ENCODE data around the gene RRAS2.
A peak's percentile ranks its signal among the peaks of the same experiment; 100 is the strongest.
"Not testable (repeated sequence)": the region's sequence is repeated elsewhere in the genome, so short reads cannot be mapped to it uniquely, and the experiment has no call there.

The RRAS2 gene

DNA sequence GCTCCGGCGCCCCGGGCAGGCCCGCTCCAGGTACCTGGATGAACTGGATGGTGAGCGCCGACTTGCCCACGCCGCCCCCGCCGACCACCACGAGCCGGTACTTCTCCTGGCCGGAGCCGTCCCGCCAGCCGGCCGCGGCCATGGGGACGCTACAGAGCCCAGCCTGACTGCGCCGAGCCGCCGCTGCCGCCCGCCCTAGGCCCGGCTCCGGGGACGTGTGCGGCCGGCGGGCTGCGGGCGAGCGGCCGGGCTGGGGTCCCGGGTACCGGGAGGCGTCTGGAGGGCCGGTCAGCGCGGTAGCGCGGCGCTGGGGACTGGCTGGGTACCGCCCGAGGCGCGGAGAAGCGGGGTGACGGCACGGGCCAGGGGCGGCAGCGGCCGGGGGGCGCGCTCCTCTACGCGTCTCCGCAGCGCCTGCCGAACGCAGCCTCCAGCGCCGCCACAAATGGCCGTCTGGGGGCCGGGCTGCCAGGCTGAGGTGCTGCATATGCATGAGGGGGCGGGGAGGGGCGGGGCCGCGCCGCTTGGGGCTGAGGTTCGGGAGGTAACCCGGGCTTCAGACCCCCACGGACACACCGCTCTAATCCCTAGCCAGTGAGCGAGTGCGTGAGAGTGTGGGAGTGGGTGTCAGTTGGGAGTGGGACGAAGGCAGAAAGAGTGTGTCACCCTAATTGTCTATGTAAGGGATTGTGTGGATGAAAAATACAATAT is at the start of gene RRAS2:
Gene RRAS2 (minus strand): TSS at position 455 of the 711 bp plus-strand sequence. CDS start 313 bp downstream, at position 142.
- peak; percentile 33 for DNase-seq

DNA sequence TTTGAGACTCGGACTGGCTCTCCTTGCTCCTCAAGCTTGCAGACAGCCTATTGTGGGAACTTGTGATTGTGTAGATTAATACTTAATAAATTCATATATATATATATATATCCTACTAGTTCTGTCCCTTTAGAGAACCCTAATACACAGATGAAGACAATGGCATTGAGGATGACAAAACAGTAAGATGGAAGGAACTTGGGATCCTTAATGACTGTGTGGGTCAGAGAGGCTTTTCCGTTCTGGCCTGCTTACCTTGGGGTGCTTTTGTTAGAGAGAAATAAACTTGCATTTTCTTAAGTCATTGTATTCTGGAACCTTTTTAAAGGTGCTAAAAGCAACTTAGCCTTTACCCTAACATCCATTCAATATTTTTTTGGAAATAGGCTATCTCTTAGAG is 49.6 kb upstream of the RRAS2 start:
- DNase-seq, result no peak

DNA sequence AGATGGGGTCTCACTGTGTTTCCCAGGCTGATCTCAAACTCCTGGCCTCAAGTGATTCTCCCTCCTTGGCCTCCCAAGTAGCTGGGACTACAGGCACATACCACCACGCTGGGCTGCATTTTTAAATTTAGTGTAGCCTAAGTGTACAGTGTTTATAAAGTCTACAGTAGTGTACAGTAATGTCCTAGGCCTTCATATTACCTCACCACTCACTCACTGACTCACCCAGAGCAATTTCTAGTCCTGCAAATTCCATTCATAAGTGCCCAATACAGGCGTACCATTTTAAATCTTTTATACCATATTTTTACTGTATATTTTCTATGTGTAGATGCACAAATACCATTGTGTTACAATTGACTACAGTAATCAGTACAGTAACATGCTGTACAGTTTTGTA is 47.1 kb upstream of the RRAS2 start:
- DNase-seq, result not testable (repeated sequence)

DNA sequence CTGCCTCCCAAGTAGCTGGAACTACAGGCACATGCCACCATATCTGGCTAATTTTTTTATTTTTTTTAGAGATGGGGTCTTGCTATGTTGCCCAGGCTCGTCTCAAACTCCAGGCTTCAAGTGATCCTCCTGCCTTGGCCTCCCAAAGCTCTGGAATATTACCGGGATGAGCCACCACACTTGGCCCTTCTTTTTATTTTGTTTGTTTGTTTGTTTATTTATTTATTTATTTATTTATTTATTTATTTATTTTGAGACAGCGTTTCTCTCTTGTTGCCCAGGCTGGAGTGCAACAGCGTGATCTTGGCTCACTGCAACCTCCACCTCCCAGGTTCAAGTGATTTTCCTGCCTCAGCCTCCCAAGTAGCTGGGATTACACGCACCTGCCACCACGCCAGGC is 44.5 kb upstream of the RRAS2 start:
- DNase-seq, result not testable (repeated sequence)

DNA sequence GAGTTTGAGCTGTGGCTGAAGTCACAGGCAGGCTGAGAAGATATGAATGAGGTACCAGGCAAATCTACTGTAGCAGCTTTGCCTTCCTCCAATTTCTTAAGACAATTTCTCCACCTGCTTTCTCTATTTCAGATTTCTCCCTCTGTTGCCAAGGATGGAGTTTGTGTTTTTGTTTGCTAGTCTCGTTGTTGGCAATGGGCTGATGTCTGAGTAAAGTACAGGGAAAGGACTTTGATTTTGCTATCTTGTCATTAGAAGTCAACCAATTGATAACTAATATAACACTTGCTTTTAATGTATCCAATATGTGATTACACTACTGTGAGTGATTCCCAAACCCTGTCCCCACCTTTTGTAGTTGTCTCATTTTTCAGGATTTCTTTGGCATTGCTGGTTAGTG is 40.1 kb upstream of the RRAS2 start:
- no peak for DNase-seq

DNA sequence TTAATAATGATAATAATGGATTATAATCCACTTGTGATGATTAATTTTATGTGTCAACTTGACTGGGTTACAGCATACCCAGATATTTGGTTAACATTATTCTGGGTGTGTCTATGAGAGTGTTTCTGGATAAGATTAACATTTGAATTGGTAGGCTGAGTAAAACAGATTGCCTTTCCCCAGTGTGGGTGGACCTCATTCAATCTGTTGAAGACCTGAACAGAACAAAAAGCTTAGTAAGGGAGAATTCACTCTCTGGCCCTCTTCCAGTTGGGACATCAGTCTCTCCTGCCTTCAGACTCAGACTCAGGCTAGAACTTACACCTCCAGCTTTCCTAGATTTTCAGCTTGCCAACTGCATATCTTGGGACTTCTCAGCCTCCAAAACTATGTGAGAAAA is 37.3 kb upstream of the RRAS2 start:
- no peak for DNase-seq

DNA sequence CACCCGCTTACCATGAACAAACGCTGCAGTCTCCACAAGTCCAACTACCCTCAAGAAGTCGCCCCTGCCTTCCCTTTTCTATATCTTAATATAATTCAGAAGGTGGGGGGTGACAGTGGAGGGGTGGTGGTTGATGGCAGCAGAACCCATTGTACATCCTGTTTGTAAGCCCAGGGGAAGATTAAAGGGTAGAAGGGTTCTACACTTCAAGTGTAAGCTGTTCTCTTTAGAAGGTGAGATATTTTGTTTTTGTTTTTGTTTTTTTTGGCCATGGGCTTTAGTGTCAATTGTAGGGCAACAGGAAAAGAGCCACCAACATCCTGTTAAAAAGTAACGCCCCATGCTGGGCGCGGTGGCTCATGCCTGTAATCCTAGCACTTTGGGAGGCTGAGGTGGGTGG is 34.9 kb upstream of the RRAS2 start:
- no peak for DNase-seq

DNA sequence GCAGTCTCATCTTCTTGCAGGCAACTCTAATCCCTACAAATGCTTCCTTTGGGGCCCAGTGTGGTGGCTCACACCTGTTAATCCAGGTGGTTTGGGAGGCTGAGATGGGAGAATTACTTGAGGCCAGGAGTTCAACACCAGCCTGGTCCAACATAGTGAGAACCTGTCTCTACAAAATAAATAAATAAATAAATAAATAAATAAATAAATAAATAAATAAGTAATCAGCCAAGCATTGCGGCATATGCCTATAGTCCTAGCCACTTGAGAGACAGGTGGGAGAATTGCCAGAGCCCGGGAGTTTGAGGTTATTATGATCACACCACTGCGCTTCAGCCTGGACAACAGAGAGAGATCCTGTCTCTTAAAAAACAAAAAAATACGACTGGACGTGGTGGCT is 34.1 kb upstream of the RRAS2 start:
- DNase-seq, result no peak

DNA sequence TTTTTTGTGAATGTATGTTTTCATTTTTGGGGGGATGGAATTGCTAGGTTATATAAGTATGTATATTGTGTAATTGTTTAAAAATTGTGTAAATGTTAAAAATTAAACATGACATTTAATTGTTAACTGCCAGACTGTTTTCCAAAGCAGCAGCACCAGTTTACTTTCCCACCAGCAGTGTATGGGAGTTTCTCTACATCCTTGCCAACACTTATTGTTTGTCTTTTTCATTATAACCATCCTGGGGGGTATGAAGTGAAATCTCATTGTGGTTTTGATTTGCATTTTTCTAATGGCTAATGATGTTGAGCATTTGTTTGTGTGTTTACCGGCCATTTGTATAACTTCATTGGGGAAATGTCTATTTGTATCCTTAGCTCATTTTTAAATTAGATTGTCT is 31.7 kb upstream of the RRAS2 start:
- no peak for DNase-seq

DNA sequence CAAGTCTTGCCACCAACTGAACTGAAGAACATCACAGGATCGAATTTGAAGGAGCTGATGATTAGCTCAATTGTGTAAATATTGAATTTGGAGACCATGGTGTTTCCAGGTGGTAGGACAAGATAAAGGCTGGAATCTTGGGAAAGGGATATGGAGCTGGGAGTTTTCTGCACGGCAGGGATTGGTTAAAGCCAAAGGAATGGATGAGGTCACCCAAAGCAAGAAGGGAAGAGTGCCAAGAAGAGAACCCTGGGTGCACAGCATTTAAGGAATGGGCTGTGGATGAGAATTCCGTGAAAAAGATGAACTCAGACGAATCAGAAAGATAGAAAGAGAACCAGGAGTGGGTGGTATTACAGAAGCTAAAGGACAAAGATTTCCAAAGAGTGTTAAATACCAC is 29.4 kb upstream of the RRAS2 start:
- no peak for DNase-seq

DNA sequence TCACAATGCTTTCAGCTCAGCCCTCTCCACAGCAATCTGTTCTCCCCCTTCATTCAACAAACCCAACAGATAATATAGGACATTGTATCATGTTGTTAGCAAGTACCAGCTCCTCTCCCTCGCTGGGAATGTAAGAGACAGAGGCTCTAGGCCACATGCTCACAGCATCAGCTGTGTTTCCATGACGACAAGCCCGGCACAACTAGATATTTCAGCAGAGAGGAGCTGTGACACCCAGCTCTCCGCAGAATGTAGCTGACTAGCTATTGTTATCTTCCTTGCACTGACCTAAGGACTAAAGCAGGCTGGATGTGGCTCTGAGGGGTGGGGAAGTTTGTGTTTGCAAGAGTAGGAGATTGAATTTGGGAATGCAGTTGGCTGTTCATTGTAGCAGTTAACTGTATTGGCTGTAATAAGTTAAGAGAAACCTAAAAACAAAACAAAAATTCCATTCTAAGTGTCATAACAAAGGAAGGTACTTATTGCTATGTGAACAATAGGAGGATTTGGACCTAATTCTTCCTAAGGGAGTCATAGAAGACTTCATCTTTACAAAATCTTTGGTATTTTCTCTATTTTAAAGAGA is 28.0 kb upstream of the RRAS2 start:
- no peak for DNase-seq

DNA sequence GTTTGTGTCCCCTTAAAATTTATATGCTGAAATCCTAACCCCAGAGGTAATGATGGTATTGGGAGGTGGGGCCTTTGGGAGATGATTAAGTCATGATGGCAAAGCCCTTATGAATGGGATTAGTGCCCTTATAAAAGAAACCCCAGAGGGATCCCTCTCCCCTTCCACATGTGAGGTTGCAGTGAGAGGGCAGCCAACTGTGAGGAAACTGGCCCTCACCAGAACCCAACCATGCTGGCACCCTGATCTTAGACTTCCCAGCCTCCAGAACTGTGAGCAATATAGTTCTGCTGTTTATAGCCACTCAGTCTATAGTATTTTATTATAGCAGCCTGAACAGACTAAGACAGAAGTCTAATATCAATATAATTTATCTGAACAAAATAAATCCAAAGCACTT is 27.1 kb upstream of the RRAS2 start:
- DNase-seq, result no peak

DNA sequence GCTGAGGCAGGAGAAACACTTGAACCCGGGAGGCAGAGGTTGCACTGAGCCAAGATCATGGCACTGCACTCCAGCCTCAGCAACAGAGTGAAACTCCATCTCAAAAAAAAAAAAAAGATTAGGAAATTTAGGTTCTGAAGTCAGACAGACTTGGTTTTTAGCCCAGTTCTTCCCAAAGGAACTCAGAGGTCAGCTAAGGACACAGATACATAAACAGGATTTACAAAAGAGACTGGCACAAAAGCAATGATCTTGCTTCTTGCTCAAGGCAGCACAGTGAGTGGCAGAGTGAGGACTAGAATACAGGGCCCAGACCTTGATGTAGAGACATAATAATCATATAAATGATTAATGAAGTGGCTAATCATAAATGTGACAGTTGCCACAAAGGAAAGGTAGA is 25.4 kb upstream of the RRAS2 start:
- no peak for DNase-seq

DNA sequence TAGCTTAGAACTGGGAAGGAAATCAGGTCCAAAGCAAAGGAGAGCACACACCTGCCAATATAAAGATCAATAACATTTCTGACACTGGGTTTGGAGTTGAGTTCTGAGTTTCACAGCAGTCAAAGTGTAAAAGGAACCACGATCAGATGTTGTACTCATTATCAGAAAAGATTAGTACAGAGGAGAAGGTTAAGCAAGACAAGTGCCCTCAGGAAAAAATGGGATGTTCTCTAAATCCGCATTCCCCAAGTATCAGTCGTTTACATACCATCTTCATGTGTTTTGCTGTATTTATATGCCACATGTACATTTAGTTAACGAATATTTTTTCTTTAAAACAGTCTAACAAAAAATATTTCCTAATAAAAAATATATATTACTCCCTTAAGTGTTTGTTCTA is 23.0 kb upstream of the RRAS2 start:
- DNase-seq, result no peak

DNA sequence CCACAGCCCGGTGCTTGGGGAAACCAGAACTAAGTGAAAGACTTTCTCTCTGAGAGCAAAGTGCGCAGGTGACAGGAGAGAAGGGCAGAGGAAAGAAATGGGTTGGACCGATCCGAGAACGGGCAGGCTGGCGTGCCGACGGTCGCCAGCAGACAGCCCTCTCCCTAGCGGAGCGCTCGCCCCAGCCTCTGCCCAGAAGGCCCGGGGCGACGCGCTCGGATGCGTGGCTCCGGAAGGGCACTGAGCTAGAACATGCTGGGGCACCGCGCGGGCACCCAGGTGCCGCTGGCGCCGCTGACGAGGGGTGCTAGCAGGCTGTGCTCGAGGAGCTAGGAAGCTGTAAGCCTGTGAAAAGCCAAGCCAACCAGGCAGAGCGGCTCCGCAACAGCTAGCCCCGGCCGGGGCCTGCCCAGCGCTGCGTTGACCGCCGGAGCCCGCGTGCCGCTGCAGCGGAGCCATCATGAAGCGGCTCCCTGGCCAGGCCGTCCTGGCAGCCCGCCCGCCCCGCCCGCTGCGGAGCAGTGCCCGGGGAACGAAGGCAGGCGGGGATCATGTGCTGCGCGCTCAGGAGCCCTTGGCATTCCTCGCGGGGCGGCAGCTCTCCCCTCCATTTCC is 22.1 kb upstream of the RRAS2 start:
- DNase-seq, result no peak

DNA sequence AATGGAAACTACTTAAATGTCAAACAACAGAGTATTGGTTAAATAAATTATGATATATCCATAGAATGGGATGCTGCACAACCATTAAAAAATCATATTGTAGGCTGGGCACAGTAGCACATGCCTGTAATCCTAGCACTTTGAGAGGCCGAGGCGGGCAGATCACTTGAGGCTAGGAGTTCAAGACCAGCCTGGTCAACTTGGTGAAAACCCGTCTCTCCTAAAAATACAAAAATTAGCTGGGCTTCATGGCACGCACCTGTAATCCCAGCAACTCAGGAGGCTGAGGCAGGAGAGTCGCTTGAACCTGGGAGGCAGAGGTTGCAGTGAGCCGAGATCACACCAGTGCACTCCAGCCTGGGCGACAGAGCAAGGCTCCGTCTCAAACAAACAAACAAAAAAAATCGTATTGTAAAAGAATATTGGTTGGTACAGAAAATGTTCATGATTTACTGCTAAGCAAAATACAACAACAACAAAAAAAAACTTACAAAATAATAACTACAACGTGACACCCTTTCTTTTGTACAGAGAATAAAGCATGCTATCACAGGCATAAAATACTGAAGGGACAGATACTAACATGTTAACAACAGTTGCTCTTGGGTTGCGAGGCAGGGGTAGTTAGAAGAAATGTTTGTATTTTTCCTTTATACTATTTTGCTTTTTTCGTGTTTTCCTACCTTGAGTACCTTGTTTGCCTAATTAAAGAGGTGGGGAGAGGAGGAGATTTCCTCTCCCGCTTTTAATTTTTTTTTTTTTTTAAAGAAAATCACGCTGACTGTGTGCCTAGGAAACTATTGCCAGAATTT is 21.3 kb upstream of the RRAS2 start:
- no peak for DNase-seq

DNA sequence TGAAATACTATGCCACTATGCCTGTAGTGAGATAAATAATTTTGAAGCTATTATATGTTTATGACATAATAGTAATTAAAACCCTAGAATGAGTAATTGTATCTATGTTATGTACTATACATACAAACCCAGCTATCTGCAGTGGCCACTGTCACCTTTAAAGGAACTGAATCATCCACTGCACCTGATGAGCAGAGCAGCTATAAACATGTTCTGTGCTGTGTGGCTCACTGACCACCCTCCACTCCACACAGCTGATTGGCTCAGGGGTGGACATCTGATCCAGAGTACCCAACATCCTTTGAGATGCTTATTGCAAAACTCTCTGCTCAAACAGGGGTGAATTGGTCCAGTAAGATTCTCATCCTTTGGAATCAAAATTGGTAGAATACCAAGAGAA is 19.2 kb upstream of the RRAS2 start:
- DNase-seq, result no peak

DNA sequence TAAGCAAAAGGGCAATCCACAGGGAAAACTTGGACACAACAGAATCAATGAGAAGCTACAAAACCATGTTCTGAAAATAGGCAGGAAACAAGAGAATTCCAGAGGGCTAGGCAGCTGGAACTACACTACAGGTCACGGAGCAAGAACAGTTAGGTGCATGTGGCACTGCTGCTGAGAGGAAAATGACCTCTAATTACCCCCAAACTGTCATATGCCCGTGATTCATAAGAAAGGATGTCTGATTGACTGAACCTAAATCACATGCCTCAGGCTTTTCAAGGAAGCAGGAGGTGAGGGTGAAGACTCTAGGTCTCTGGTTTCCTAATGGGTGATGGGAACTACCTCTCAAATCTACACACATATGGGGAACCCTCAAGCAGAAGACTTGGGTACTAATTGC is 17.9 kb upstream of the RRAS2 start:
- no peak for DNase-seq

DNA sequence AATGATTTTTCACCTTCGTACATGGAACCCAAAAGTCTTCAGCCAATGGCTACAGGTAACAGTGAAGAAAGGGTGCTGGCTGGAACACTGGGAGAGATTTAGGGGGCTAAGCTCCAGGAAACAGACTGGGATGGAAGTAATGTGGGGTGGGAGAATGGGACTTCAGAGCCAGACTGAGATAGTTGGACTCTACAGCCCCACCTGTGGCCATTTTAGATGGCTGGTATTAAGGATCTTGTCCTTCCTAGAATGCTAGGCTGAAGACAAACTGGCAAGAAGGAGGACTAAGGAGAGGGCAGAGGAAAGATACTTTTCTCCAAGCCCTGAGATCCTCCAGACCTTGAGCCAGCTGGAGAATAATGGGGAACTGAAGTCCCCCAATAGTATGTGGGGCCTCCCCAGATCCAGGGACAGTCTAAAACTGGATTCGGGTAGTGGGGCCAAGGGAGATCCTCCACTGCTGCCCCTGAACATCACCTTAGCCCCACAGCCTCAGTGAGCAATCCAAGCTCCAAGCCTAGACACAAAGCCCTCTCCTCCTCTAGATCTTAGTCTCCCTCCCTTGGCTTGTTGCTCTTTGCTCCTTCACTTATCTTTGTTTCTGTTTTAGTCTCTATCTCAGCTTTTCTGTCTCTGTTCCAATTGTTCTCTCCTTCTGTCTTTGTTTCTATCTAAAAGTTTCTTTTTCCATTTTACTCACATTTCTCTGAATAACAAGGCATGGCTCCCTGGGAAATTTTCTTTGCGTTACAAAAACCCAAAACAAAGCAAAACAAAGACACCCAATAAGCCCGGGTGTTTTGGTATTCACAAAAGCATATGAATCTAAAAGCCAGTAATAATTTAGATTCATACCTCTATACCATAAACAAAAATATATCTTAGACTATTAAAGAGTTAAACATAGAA is 16.2 kb upstream of the RRAS2 start:
- no peak for DNase-seq

DNA sequence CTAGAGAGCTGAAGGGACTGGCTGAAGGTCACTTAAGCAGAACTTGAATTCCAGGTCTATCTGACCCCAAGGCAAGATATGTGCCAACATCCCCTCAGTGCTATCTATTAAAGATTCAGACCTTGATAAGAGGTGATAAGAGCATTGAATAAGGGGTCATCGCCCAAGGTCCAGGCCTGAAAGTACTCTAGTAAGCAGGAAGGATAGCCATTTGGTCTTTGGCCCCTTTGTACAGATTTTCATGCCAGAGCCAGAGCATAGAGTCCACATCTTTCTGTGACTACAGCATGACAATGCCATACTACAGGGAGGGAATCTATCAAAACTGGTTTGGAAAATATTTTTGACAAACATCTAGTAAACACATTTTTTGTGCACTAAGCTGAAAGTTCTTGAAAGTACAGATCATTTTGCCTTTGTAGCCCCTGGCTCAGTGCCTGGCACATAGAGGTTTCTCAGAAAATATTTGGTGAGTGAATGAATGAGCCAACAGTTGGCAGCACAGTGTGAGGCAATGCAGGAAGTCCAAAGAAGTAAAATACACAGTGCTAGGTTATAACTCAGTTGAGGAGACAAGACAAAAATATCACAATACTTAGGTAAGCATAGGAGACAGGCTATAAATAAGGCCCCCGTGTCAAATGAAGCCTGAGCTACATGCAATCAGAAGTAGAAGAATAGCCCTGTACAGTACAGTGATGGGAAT is 15.1 kb upstream of the RRAS2 start:
- DNase-seq, result no peak

DNA sequence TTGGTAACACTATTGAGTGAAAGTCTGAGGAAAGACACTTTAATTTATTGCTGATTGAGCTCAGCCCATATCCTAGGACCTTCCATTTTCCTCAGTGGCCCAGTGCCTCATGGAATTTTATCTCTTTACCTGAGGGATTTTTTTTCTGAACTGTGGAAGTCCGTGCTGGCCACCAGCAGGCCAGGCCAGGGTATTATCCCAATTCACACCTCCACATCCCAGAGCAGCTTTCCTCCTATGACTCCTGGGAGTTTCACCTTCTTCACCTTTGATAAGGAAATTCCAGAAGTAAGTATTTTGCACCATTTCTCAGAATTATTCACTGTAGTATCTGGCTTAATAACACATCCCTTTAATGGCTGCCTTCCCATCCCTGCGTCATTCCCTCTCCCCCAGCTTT is 13.0 kb upstream of the RRAS2 start:
- DNase-seq, result no peak

DNA sequence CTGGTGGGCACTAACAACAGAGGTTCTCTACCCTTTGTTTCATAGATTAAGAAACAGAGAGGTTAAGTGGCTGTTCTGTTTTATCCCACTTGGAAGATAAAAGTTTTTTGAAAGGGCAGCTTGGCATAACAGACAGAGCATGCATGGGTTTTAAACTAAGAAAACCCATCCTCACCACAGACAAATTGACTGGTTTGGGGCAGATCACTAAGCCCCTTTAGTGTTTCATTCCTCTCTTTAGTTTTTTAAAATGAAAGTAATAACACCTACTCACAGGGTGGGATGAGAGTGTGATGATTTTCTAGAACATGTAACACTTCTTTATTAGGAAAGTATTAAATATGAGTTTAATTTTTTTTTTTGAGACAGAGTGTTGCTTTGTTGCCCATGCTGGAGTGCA is 12.3 kb upstream of the RRAS2 start:
- DNase-seq, result no peak
